CD4-positive, alpha-beta memory T cell (primary cell): ENCODE results near the gene NAT16. TPM values are rescaled to one million over a fixed set of nuclear protein-coding genes. Genes with fewer than 3 reads are reported as not detected.

Experiments used
- CTCF ChIA-PET: fragments of 350-600 bp; sonication (Branson Sonifier 250); formaldehyde crosslinking; loops from one replicate; lab custom pipeline; 2021; ENCODE audit warnings: inconsistent platforms; ENCODE audit not compliant: partially characterized antibody; lab: Charles Lee
- POLR2A ChIA-PET: fragments of 350-600 bp; sonication (Branson Sonifier 250); formaldehyde crosslinking; loops from one replicate; lab custom pipeline; 2021; ENCODE audit not compliant: partially characterized antibody; lab: Charles Lee
- DNase-seq, 5 donors: peaks; one replicate each; pipeline versions ENCODE4 v3.0.0 to v3.0.0-alpha.2; 2020 to 2022; ENCODE audit warnings: mixed read lengths in 1 of 5
- H3K27ac ChIP-seq: one replicate; pipeline ENCODE4 v1.7.0; 2013; ENCODE audit warnings: low read depth, low read length
- H3K27me3 ChIP-seq: 2 replicates; pipeline ENCODE4 v1.7.0; 2013; ENCODE audit warnings: mild to moderate bottlenecking, low read length, moderate library complexity; ENCODE audit not compliant: insufficient read depth
- H3K36me3 ChIP-seq: 2 replicates; pipeline ENCODE4 v1.7.0; 2013; ENCODE audit warnings: mild to moderate bottlenecking, low read length, moderate library complexity; ENCODE audit not compliant: insufficient read depth
- H3K4me1 ChIP-seq: 2 replicates; pipeline ENCODE4 v1.7.0; 2013; ENCODE audit warnings: mild to moderate bottlenecking, low read length, moderate library complexity; ENCODE audit not compliant: insufficient read depth
- H3K4me3 ChIP-seq, 2 donors: one replicate each; pipeline ENCODE4 v1.7.0; 2013; ENCODE audit warnings: low read length in 2 of 2, mild to moderate bottlenecking in 1 of 2
- H3K9me3 ChIP-seq, 2 donors: one replicate each; pipeline ENCODE4 v1.7.0; 2013; ENCODE audit warnings: low read length in 2 of 2, control low read depth in 1 of 2; ENCODE audit not compliant: control insufficient read depth in 1 of 2
- H3K27ac Mint-ChIP-seq, 7 donors: one replicate each; pipeline ENCODE4 v1.8.0; 2020 to 2021; ENCODE audit warnings: mixed read lengths in 7 of 7, mild to moderate bottlenecking in 6 of 7, inconsistent platforms in 3 of 7, moderate library complexity in 3 of 7
- H3K27me3 Mint-ChIP-seq, 2 donors: one replicate each; pipeline ENCODE4 v1.8.0; 2020 to 2021; ENCODE audit warnings: mixed read lengths in 2 of 2
- H3K36me3 Mint-ChIP-seq, 2 donors: one replicate each; pipeline ENCODE4 v1.8.0; 2020 to 2021; ENCODE audit warnings: mixed read lengths in 2 of 2, inconsistent platforms in 1 of 2, mild to moderate bottlenecking in 1 of 2
- H3K4me1 Mint-ChIP-seq, 4 donors: one replicate each; pipeline ENCODE4 v1.8.0; 2020 to 2021; ENCODE audit warnings: mixed read lengths in 4 of 4, mild to moderate bottlenecking in 1 of 4
- H3K4me3 Mint-ChIP-seq, 8 donors: one replicate each; pipeline ENCODE4 v1.8.0; 2020 to 2021; ENCODE audit warnings: mixed read lengths in 8 of 8, mild to moderate bottlenecking in 7 of 8, moderate library complexity in 6 of 8, inconsistent platforms in 3 of 8
- H3K9me3 Mint-ChIP-seq, 8 donors: one replicate each; pipeline ENCODE4 v1.8.0; 2020 to 2021; ENCODE audit warnings: mixed read lengths in 8 of 8, mild to moderate bottlenecking in 5 of 8, inconsistent platforms in 3 of 8, moderate library complexity in 1 of 8
- intact Hi-C: fragments of 100-400 bp; cut with micrococcal nuclease; formaldehyde crosslinking; loops from one replicate; pipeline ENCODE4 v1.15.1; 2023
- polyA plus RNA-seq, 2 donors: library from polyadenylated mRNA; unstranded; fragments of 300-500 nt; fragmentation: Illumina TruSeq; gene quantifications; one replicate each; pipeline ENCODE4 v1.2.3, GENCODE V29; 2021
- total RNA-seq, 2 experiments: library from RNA; stranded (reverse); gene quantifications; one replicate each; pipeline ENCODE4 v1.2.3, GENCODE V29; 2021

Gene NAT16
- total and polyA plus RNA-seq, 4 experiments from 2014 or later = not detected

DNA sequence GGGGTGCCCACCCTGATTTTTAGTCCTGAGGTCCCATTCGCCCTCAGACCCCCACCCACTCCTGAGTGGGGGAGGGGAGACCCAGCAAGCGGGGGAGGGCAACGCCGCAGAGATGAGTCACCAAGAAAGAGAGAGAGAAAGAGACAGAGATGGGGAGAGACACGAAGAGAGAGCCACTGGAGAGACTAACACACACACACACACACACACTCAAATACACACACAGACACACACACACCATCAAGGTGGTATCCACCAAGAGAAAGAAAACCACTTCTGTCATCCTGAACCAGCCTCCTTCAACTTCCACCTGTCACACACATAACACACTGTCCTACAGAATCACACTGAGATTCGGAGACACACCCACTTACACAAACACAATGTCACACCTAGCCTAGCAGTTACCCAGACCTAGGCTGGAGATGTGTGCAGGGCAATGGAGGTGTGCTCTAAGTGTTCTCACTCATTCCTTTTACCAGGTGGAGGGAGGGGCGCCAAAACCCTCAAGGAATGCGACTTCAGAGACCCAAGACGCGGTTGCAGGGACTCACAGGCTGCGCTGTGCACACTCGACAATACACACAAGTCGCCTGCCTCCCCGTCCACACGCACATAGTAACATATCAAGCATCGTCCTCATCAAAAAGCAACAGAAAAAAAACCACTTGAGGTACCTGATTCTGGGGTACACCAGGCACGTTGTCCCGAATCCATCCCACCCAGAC, 10.8 kb downstream of the NAT16 start:
- Mint-ChIP-seq H3K9me3 (peaks cover 0 to 6% (median 0%) of the 10 kb centered on the region in 8 donors), H3K27me3 (peaks cover 59 to 68% of the 10 kb centered on the region in 2 donors), H3K4me1 (peaks cover 40 to 79% (median 62%) of the 10 kb centered on the region in 4 donors), H3K4me3 (peak overlapping the region in 5 of 8 donors; percentile 23 to 79 (median 64)), H3K36me3 (peaks cover 0 to 2% of the 10 kb centered on the region in 2 donors), H3K27ac (peak overlapping the region in 5 of 7 donors; percentile 7 to 77 (median 50))
- CTCF ChIA-PET = interaction anchor here (1.3 to 3.0 kb wide), 5 partner anchors 13 to 25 kb away, joined by 4 to 44 read pairs (median 6); no protein-coding TSS in a partner anchor
- Histone ChIP-seq H3K36me3 (no peaks in the 10 kb centered on the region), H3K27ac (no peak overlapping the region), H3K4me3 (no peak overlapping the region), H3K27me3 (peaks cover 89% of the 10 kb centered on the region), H3K9me3 (no peaks in the 10 kb centered on the region), H3K4me1 (peaks cover 81% of the 10 kb centered on the region)
- intact Hi-C loops = loop anchor here (1.0 to 10.0 kb wide), 3 partner anchors 25 to 282 kb away; partner anchors contain the start of genes PLOD3, UFSP1 and ZNHIT1
- DNase-seq = no peak
- POLR2A ChIA-PET = no interaction called here

DNA sequence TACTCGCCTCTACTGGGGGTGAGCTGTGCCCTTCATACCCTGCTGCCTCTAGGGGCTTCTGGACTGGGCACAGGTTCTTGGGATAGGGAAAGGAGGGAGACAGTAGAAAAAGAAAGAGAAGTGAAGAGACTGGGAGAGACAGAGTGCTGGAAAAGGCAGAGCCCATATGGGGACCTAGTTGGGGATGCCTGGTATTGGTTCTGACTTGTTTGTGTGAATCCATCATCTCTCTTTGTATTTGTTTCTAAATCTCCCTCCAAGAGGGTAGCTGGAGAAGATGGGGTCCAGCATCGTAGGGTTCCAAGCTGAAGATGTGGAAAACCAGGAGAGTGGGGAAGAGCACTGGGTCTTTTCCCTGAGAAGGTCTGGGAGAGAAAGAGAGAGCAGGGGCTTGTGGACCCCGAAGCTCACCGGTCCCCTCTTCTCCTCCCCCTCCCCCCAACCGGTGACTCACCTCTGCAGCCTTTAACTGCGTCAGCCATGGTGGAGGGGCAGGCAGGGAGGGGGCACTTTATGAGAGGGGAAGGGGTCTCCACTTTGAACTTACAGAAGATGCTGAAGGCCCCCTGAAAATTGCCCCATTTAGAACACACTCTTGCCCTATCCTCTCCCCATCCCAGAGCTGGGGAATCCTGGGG, 11.6 kb downstream of the NAT16 start:
- H3K9me3 ChIP-seq = no peaks in the 10 kb centered on the region
- POLR2A ChIA-PET = interaction anchor here (0.5 kb wide), 1 partner anchor 74 kb away, joined by 4 read pairs; no protein-coding TSS in a partner anchor

DNA sequence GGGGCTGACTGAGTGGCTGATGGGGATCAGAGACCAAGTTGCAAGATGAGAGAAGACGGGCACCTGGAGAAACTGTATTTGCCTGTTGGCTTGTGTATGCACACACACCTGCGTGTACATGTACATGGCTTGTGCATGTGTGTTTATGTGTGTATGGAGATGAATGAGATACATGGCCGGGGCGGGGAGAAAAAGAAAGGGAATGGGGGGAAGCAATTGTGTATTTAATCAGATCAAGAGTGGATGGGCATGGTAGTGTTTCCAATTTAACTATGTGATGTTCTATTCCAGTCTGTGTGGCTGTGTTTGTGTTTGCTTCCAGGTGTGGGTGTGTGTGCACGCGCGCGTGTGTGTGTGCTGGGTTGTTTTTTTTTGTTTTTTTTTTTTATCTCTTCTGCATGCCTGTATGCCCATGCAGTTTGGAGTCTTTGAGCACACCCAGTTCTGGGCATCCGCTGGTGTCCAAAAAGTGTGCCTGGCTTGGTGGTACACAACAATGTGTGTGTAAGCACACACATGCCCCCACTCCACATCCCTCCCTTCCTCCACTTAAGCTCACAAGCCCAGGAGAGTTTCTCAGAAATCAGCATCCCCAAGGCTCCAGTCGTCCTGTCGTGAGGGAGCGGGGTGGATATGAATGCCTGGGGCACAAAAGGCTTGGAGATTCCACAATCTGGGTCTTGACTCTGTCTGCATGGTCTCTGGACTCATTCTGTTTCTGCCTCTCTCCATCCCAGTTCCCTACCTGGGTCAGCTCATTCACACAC, 12.3 kb downstream of the NAT16 start:
- ChIA-PET CTCF (interaction anchor here (1.2 to 1.8 kb wide), 4 partner anchors 11 to 76 kb away, joined by 3 to 29 read pairs (median 5); no protein-coding TSS in a partner anchor), POLR2A (interaction anchor here (0.5 to 1.6 kb wide), 2 partner anchors 13 to 74 kb away, joined by 3 to 4 read pairs; no protein-coding TSS in a partner anchor)
- Mint-ChIP-seq H3K36me3 (peaks cover 0 to 2% of the 10 kb centered on the region in 2 donors), H3K27ac (peak overlapping the region in 1 of 7 donors; percentile 77), H3K9me3 (peaks cover 0 to 4% (median 0%) of the 10 kb centered on the region in 8 donors), H3K4me1 (peaks cover 35 to 68% (median 52%) of the 10 kb centered on the region in 4 donors), H3K27me3 (peaks cover 54 to 59% of the 10 kb centered on the region in 2 donors), H3K4me3 (peak overlapping the region in 2 of 8 donors; percentile 2 to 32)
- H3K9me3 ChIP-seq = no peaks in the 10 kb centered on the region
- no peak for DNase-seq
- no peaks in the 10 kb centered on the region for H3K36me3 ChIP-seq
- H3K4me3 ChIP-seq = no peak overlapping the region
- peaks cover 73% of the 10 kb centered on the region for H3K4me1 ChIP-seq
- peaks cover 77% of the 10 kb centered on the region for H3K27me3 ChIP-seq
- no peak overlapping the region for H3K27ac ChIP-seq
- intact Hi-C loops = loop anchor here (5.0 to 10.0 kb wide), 2 partner anchors 47 to 281 kb away; partner anchors contain the start of genes PLOD3, UFSP1 and ZNHIT1

More for the DNA sequence above, 11.6 kb downstream of the NAT16 start:
- H3K27ac ChIP-seq = no peak overlapping the region
- Mint-ChIP-seq H3K36me3 (peaks cover 0 to 2% of the 10 kb centered on the region in 2 donors), H3K27ac (peak overlapping the region in 2 of 7 donors; percentile 26 to 77), H3K27me3 (peaks cover 54 to 63% of the 10 kb centered on the region in 2 donors), H3K4me1 (peaks cover 36 to 72% (median 56%) of the 10 kb centered on the region in 4 donors), H3K4me3 (peak overlapping the region in 4 of 8 donors; percentile 2 to 55 (median 18)), H3K9me3 (peaks cover 0 to 4% (median 0%) of the 10 kb centered on the region in 8 donors)
- no peak overlapping the region for H3K4me3 ChIP-seq
- DNase-seq = no peak
- H3K4me1 ChIP-seq = peaks cover 79% of the 10 kb centered on the region
- CTCF ChIA-PET = interaction anchor here (1.2 to 1.8 kb wide), 4 partner anchors 12 to 75 kb away, joined by 3 to 29 read pairs (median 5); no protein-coding TSS in a partner anchor
- intact Hi-C loops = loop anchor here (1.0 to 10.0 kb wide), 3 partner anchors 24 to 281 kb away; partner anchors contain the start of genes PLOD3, UFSP1 and ZNHIT1
- peaks cover 84% of the 10 kb centered on the region for H3K27me3 ChIP-seq
- H3K36me3 ChIP-seq = no peaks in the 10 kb centered on the region

DNA sequence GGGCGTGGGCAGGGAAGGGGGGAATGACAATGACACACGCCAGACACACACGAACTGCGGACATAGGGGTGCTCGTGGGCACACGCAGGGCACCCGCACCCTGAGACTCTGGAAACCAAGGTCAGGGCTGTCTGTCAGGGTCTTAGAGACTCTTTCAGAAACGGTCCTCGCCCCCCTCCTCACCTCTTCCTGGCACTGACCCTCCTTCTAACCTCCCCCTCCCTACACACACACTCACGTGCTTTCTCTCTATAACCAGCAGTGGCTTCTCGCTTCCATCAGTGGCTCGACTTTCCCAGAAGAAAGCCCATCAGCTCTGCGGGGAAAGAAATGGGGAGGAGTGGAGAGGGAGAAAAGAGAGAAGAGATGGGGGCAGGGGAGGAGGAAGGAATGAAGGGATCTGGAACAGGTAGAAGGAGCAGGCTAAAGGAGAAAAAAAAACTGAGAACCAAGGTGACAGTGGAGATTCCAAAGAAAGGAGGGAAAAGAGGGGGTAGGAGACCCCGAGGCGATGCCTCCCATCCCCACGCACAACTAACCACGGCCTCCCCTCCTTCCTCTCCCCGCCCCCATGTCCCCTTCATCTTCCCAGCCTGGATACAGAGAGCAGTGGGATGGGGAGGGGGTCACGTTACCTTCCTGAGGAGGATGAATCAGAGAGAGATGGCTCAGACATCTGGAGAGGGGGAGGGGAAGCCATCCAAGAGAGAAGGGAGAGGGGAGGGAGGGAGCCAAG, 13.0 kb downstream of the NAT16 start:
- CTCF ChIA-PET = interaction anchor here (3.2 kb wide), 1 partner anchor 23 kb away, joined by 25 read pairs; no protein-coding TSS in a partner anchor
- Mint-ChIP-seq H3K27me3 (peaks cover 54 to 59% of the 10 kb centered on the region in 2 donors), H3K36me3 (peaks cover 0 to 2% of the 10 kb centered on the region in 2 donors), H3K9me3 (peaks cover 0 to 4% (median 0%) of the 10 kb centered on the region in 8 donors), H3K4me3 (no peak overlapping the region), H3K4me1 (peaks cover 35 to 65% (median 52%) of the 10 kb centered on the region in 4 donors), H3K27ac (peak overlapping the region in 2 of 7 donors; percentile 22 to 88)
- Histone ChIP-seq H3K27me3 (peaks cover 74% of the 10 kb centered on the region), H3K36me3 (no peaks in the 10 kb centered on the region), H3K4me3 (no peak overlapping the region), H3K4me1 (peaks cover 71% of the 10 kb centered on the region), H3K9me3 (no peaks in the 10 kb centered on the region), H3K27ac (no peak overlapping the region)
- POLR2A ChIA-PET = interaction anchor here (1.6 kb wide), 1 partner anchor 12 kb away, joined by 3 read pairs; no protein-coding TSS in a partner anchor
- DNase-seq = no peak
- intact Hi-C loops = loop anchor here (5.0 to 10.0 kb wide), 2 partner anchors 48 to 280 kb away; partner anchors contain the start of genes PLOD3, UFSP1 and ZNHIT1

DNA sequence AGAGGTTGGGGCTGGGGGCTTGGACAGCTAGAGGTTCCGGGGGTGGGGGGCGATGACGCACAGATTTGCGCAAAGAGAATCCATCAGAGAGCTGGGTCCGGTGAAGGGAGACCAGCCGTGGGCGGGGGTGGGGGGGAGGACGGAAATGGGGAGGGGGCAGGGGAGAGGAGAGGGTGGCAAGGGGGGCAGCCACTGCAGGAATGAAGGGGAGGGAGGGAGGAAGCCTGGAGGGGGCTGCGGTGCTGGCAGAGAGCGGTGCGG, 13.5 kb downstream of the NAT16 start:
- Mint-ChIP-seq H3K9me3 (peaks cover 0 to 4% (median 0%) of the 10 kb centered on the region in 8 donors), H3K4me3 (no peak overlapping the region), H3K4me1 (peaks cover 33 to 61% (median 47%) of the 10 kb centered on the region in 4 donors), H3K27ac (peak overlapping the region in 1 of 7 donors; percentile 88), H3K36me3 (peaks cover under 1 to 2% of the 10 kb centered on the region in 2 donors), H3K27me3 (peaks cover 52 to 56% of the 10 kb centered on the region in 2 donors)
- no peaks in the 10 kb centered on the region for H3K36me3 ChIP-seq
- no peak for DNase-seq
- H3K9me3 ChIP-seq = no peaks in the 10 kb centered on the region
- ChIA-PET POLR2A (interaction anchor here (0.8 to 1.6 kb wide), 2 partner anchors 12 to 51 kb away, joined by 3 read pairs; partner anchors contain the start of gene ZNHIT1), CTCF (interaction anchor here (3.2 kb wide), 1 partner anchor 23 kb away, joined by 25 read pairs; no protein-coding TSS in a partner anchor)
- H3K27me3 ChIP-seq = peaks cover 75% of the 10 kb centered on the region
- H3K27ac ChIP-seq = no peak overlapping the region
- intact Hi-C loops = loop anchor here (5.0 to 10.0 kb wide), 2 partner anchors 48 to 279 kb away; partner anchors contain the start of genes PLOD3, UFSP1 and ZNHIT1
- no peak overlapping the region for H3K4me3 ChIP-seq
- peaks cover 66% of the 10 kb centered on the region for H3K4me1 ChIP-seq
